HepG2 (cell line): ENCODE results near the gene IFIH1. TPM values are rescaled to one million over a fixed set of nuclear protein-coding genes. Genes with fewer than 3 reads are reported as not detected.

Experiments
- CREBL2 ChIP-seq: sonication (generic); formaldehyde crosslinking; IDR thresholded peaks from 2 replicates; pipeline ENCODE4 v1.8.1; 2023; ENCODE audit warnings: missing genetic modification reagents, mild to moderate bottlenecking, borderline replicate concordance
- KIAA2018 ChIP-seq: sonication (generic); formaldehyde crosslinking; IDR thresholded peaks from 2 replicates; pipeline ENCODE4 v1.5.0; 2020; ENCODE audit warnings: mild to moderate bottlenecking, missing genetic modification reagents, borderline replicate concordance
- MAFF ChIP-seq: IDR thresholded peaks from 2 replicates; pipeline ENCODE4 v1.6.1; 2011; ENCODE audit warnings: low read depth, low read length, improper control_type of control experiment
- REST ChIP-seq, 2 experiments: IDR thresholded peaks; 2 replicates each; pipeline ENCODE4 v1.6.1; 2011 to 2012; ENCODE audit warnings: low read length in 2 of 2, borderline replicate concordance in 1 of 2, low read depth in 1 of 2, mild to moderate bottlenecking in 1 of 2, moderate library complexity in 1 of 2
- SCMH1 ChIP-seq: sonication (generic); formaldehyde crosslinking; IDR thresholded peaks from 2 replicates; pipeline ENCODE4 v1.9.0; 2021; ENCODE audit warnings: missing genetic modification reagents, mild to moderate bottlenecking, borderline replicate concordance
- TFAP4 ChIP-seq: sonication (generic); IDR thresholded peaks from 2 replicates; pipeline ENCODE4 v1.6.1; 2016; ENCODE audit warnings: low read depth, borderline replicate concordance
- ZNF12 ChIP-seq: sonication (generic); formaldehyde crosslinking; IDR thresholded peaks from 2 replicates; pipeline ENCODE4 v1.5.0; 2020; ENCODE audit warnings: missing genetic modification reagents
- polyA plus RNA-seq, 8 experiments: library from polyadenylated mRNA; depleted of rRNA in 3 of 8; stranded (reverse) in 7 of 8; unstranded in 1 of 8; fragments of >200 nt; fragmentation: Illumina TruSeq in 4 of 8; extraction: Trizol in 4 of 8; gene quantifications; 2 replicates each; pipeline versions ENCODE4 v1.2.1 to v1.2.3, GENCODE V29; 2011 to 2016; ENCODE audit warnings: low read depth in 4 of 8, missing spikeins in 1 of 8, mixed read lengths in 1 of 8; ENCODE audit not compliant: insufficient read depth in 1 of 8
- total RNA-seq, 5 experiments: library from RNA; depleted of rRNA; stranded (reverse); fragments of >200 nt; fragmentation: Illumina TruSeq; extraction: Trizol; gene quantifications; 2 replicates each; pipeline ENCODE4 v1.2.3, GENCODE V29; 2016; ENCODE audit warnings: low read depth in 1 of 5

IFIH1 gene
- total and polyA plus RNA-seq, 2 of the 13 experiments (the other 11 are each of a cell fraction or from before 2014, with no cell fraction given): 1.5 to 11.5 TPM

GRCh38 chr2:162320864-162321517 is 2.5 kb upstream of the IFIH1 start (continued):
- TF ChIP-seq KIAA2018 (CRISPR knock-in tag): no peak
- no peak for TF ChIP-seq CREBL2 (CRISPR knock-in tag)
- TF ChIP-seq TFAP4: no peak
- no peak for TF ChIP-seq SCMH1
- TF ChIP-seq REST (IDR thresholded peaks at IDR 0.05; ENCODE audit: borderline replicate concordance in 1 of 2, low read depth in 1 of 2, low read length in 2 of 2): no peak
- no peak for TF ChIP-seq MAFF
- TF ChIP-seq ZNF12 (CRISPR knock-in tag): no peak
